Upper lobe of left lung (tissue), 4 donors: Measurements from ENCODE around the gene FYB2.

ENCODE experiments used
- CTCF ChIP-seq, 6 experiments: fragments of 450-650 bp in 4 of 6; fragments of 200-600 bp in 2 of 6; sonication (generic) in 2 of 6; IDR thresholded peaks; one replicate each; pipeline ENCODE4 v1.5.1; 2016 to 2019; ENCODE audit warnings: antibody characterized with exemption in 6 of 6
- EP300 ChIP-seq, 4 donors: sonication (generic); formaldehyde crosslinking; IDR thresholded peaks; one replicate each; pipeline ENCODE4 v1.5.1; 2017; ENCODE audit warnings: antibody characterized with exemption in 4 of 4, control low read depth in 2 of 4
- POLR2A ChIP-seq, 4 donors: fragments of 450-650 bp; IDR thresholded peaks; one replicate each; pipeline ENCODE4 v1.5.1; 2016 to 2017; ENCODE audit warnings: antibody characterized with exemption in 4 of 4, mild to moderate bottlenecking in 2 of 4
- POLR2AphosphoS5 ChIP-seq, 2 donors: sonication (generic); formaldehyde crosslinking; IDR thresholded peaks; one replicate each; pipeline ENCODE4 v1.5.1; 2017; ENCODE audit warnings: antibody characterized with exemption in 2 of 2

- TF ChIP-seq CTCF (IDR thresholded peaks at IDR 0.05) (no peak), POLR2A (IDR thresholded peaks at IDR 0.05) (no peak), POLR2AphosphoS5 (IDR thresholded peaks at IDR 0.05) (no peak), EP300 (IDR thresholded peaks at IDR 0.05) (no peak)
Observed at GRCh38 chr1:56844545-56845136, 25.4 kb upstream of the FYB2 start.
